B cell (primary cell): ENCODE measurements around the gene LRRC42. TPM values are rescaled to one million over a fixed set of nuclear protein-coding genes. Genes with fewer than 3 reads are reported as not detected.

Experiments used
- ATAC-seq: fragments of 200-7000 bp; cut with Tn5 transposase; one replicate; pipeline ENCODE4 v1.10.0; 2021; ENCODE audit warnings: low read depth, mild to moderate bottlenecking, moderate number of reproducible peaks, moderate library complexity
- CTCF ChIA-PET: fragments of 350-600 bp; sonication (Branson Sonifier 250); formaldehyde crosslinking; loops from one replicate; lab custom pipeline; 2021; ENCODE audit warnings: antibody characterized with exemption, inconsistent platforms; lab: Charles Lee
- POLR2A ChIA-PET: fragments of 350-600 bp; sonication (Branson Sonifier 250); formaldehyde crosslinking; loops from one replicate; lab custom pipeline; 2021; ENCODE audit warnings: antibody characterized with exemption; lab: Charles Lee
- DNase-seq: peaks from one replicate; pipeline ENCODE4 v3.0.0; 2013
- H2AFZ ChIP-seq: 2 replicates; pipeline ENCODE4 v1.6.1; 2012; ENCODE audit warnings: mild to moderate bottlenecking, low read depth, low read length; ENCODE audit not compliant: insufficient read depth, poor library complexity, severe bottlenecking
- H3K27ac ChIP-seq, 2 donors: 1 replicate in 1 of 2; 2 replicates in 1 of 2; pipeline ENCODE4 v1.5.1; 2012 to 2013; ENCODE audit warnings: low read length in 2 of 2, mild to moderate bottlenecking in 2 of 2, moderate library complexity in 1 of 2
- H3K27me3 ChIP-seq, 4 experiments: fragments of 200-600 bp in 1 of 4; sonication (generic) in 1 of 4; replicated peaks in 1 of 4; 1 replicate in 2 of 4; 2 replicates in 2 of 4; pipeline versions ENCODE4 v1.6.1 to v1.7.0; 2013 to 2016; ENCODE audit warnings: low read length in 3 of 4, mild to moderate bottlenecking in 2 of 4, mixed read lengths in 1 of 4, moderate library complexity in 1 of 4; ENCODE audit not compliant: insufficient read depth in 4 of 4, control insufficient read depth in 3 of 4; ENCODE audit errors: control extremely low read depth in 1 of 4
- H3K36me3 ChIP-seq, 2 experiments: replicated peaks in 1 of 2; 1 replicate in 1 of 2; 2 replicates in 1 of 2; pipeline versions ENCODE4 v1.6.1 to v1.7.1; 2013; ENCODE audit warnings: low read length in 1 of 2; ENCODE audit not compliant: insufficient read depth in 2 of 2, control insufficient read depth in 1 of 2; ENCODE audit errors: control extremely low read depth in 1 of 2, extremely low read depth in 1 of 2
- H3K4me1 ChIP-seq, 2 donors: fragments of 200-600 bp in 1 of 2; sonication (generic) in 1 of 2; 1 replicate in 1 of 2; 2 replicates in 1 of 2; pipeline versions ENCODE4 v1.5.1 to v1.6.1; 2013 to 2017; ENCODE audit warnings: low read length in 2 of 2; ENCODE audit not compliant: control insufficient read depth in 2 of 2, insufficient read depth in 2 of 2
- H3K4me2 ChIP-seq: replicated peaks from 2 replicates; pipeline ENCODE3; 2012; ENCODE audit warnings: mild to moderate bottlenecking, low read depth, low read length; ENCODE audit not compliant: poor library complexity, severe bottlenecking
- H3K4me3 ChIP-seq, 5 experiments: fragments of 200-600 bp in 1 of 5; sonication (generic) in 1 of 5; 1 replicate in 3 of 5; 2 replicates in 2 of 5; pipeline versions ENCODE4 v1.5.1 to v1.7.0; 2011 to 2016; ENCODE audit warnings: low read length in 4 of 5, mild to moderate bottlenecking in 4 of 5, low read depth in 2 of 5, control low read depth in 1 of 5, moderate library complexity in 1 of 5; ENCODE audit not compliant: insufficient read depth in 1 of 5; ENCODE audit errors: control extremely low read depth in 1 of 5, extremely low read depth in 1 of 5
- H3K79me2 ChIP-seq: fragments of 200-600 bp; sonication (generic); one replicate; pipeline ENCODE4 v1.6.0; 2016; ENCODE audit warnings: low read length; ENCODE audit not compliant: control insufficient read depth, insufficient read depth
- H3K9ac ChIP-seq: fragments of 200-600 bp; sonication (generic); 2 replicates; pipeline ENCODE4 v1.6.1; 2017; ENCODE audit warnings: mild to moderate bottlenecking, low read length, moderate library complexity
- H3K9me3 ChIP-seq, 3 donors: one replicate each; pipeline versions ENCODE4 v1.6.1 to v1.7.1; 2013; ENCODE audit warnings: low read length in 2 of 3; ENCODE audit not compliant: control insufficient read depth in 2 of 3, insufficient read depth in 1 of 3; ENCODE audit errors: control extremely low read depth in 1 of 3
- H4K20me1 ChIP-seq: 2 replicates; pipeline ENCODE4 v1.6.0; 2012; ENCODE audit warnings: mild to moderate bottlenecking, low read length; ENCODE audit not compliant: insufficient read depth, control insufficient read depth, poor library complexity, severe bottlenecking
- H3K27ac Mint-ChIP-seq: one replicate; pipeline ENCODE4 v1.8.0; 2021; ENCODE audit warnings: mixed read lengths
- H3K27me3 Mint-ChIP-seq: one replicate; pipeline ENCODE4 v1.8.0; 2021; ENCODE audit warnings: mixed read lengths
- H3K4me1 Mint-ChIP-seq: one replicate; pipeline ENCODE4 v1.8.0; 2021; ENCODE audit warnings: mixed read lengths
- H3K4me3 Mint-ChIP-seq: one replicate; pipeline ENCODE4 v1.8.0; 2021; ENCODE audit warnings: mixed read lengths
- H3K9me3 Mint-ChIP-seq: one replicate; pipeline ENCODE4 v1.8.0; 2022; ENCODE audit warnings: mixed read lengths; ENCODE audit not compliant: insufficient read depth
- EZH2 ChIP-seq: IDR thresholded peaks from 2 replicates; pipeline ENCODE4 v1.6.1; 2012; ENCODE audit warnings: borderline replicate concordance, low read depth, mild to moderate bottlenecking, moderate library complexity, low read length; ENCODE audit not compliant: insufficient read depth, poor library complexity, severe bottlenecking
- WGBS: methylation state at CpG from one replicate; pipeline ENCODE4 v1.1.5; 2013; ENCODE audit warnings: missing lambda C conversion rate; ENCODE audit not compliant: insufficient coverage; 5-methylcytosine and 5-hydroxymethylcytosine counted together
- intact Hi-C: fragments of 100-400 bp; cut with micrococcal nuclease; formaldehyde crosslinking; loops from one replicate; pipeline ENCODE4 v1.10.0; 2022
- polyA plus RNA-seq: library from polyadenylated mRNA; depleted of rRNA; stranded (reverse); fragments of >200 nt; gene quantifications from 2 replicates; pipeline ENCODE4 v1.2.3, GENCODE V29; 2012
- total RNA-seq, 2 donors: library from RNA; stranded (reverse); fragments of 120-200 nt in 1 of 2; gene quantifications; 1 replicate in 1 of 2; 2 replicates in 1 of 2; pipeline versions ENCODE4 v1.2.3 to v1.2.4, GENCODE V29; 2013 to 2022
- TF ChIP-seq, protein P1 (sequence below): fragments of 200-600 bp; IDR thresholded peaks from one replicate; pipeline ENCODE4 v1.8.0; 2022; ENCODE audit warnings: antibody characterized with exemption, mild to moderate bottlenecking

LRRC42 gene
- total and polyA plus RNA-seq, 2 donors (not counting 1 experiment from before 2014, with no cell fraction given): 4.7 to 10.3 TPM

DNA sequence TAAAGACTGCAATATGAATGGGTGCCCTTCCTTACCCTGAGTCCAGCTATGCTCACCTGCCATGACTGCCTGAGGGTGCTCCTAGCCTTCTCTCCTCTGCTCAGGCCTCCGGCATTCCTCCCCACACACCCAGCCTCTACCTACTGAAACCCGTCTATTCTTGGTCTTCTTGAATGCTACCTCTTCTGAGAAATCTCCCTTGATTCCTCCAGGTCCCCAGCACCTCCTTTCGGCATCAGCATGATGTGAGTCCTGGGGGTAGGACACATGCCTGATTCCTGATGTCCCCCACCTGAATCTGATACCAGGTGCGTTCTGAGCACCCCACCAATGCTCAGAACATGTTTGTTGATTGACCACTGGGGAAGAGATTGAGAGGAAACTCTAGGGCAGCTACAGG, 63.3 kb downstream of the LRRC42 start:
- Mint-ChIP-seq H3K27me3 (peaks cover 35% of the 10 kb centered on the region), H3K4me1 (no peaks in the 10 kb centered on the region), H3K9me3 (no peaks in the 10 kb centered on the region), H3K27ac (no peak overlapping the region), H3K4me3 (no peak overlapping the region)
- no peak overlapping the region for H3K9ac ChIP-seq
- intact Hi-C loops: no loop called here
- H3K27ac ChIP-seq: no peak overlapping the region
- H3K4me3 ChIP-seq: no peak overlapping the region
- H3K27me3 ChIP-seq: no peaks in the 10 kb centered on the region
- no peaks in the 10 kb centered on the region for H4K20me1 ChIP-seq
- no peak for DNase-seq
- H3K9me3 ChIP-seq: no peaks in the 10 kb centered on the region
- no peaks in the 10 kb centered on the region for H3K79me2 ChIP-seq
- H3K36me3 ChIP-seq: no peaks in the 10 kb centered on the region
- no peak overlapping the region for H2AFZ ChIP-seq
- no peak overlapping the region for H3K4me2 ChIP-seq
- ATAC-seq: no peak
- no peaks in the 10 kb centered on the region for H3K4me1 ChIP-seq
- CTCF ChIA-PET: no interaction called here
- POLR2A ChIA-PET: no interaction called here
- 89% methylated on average over 2 of the region's 4 CpGs for WGBS
- no peak for TF ChIP-seq EZH2
- TF ChIP-seq, protein P1, sequence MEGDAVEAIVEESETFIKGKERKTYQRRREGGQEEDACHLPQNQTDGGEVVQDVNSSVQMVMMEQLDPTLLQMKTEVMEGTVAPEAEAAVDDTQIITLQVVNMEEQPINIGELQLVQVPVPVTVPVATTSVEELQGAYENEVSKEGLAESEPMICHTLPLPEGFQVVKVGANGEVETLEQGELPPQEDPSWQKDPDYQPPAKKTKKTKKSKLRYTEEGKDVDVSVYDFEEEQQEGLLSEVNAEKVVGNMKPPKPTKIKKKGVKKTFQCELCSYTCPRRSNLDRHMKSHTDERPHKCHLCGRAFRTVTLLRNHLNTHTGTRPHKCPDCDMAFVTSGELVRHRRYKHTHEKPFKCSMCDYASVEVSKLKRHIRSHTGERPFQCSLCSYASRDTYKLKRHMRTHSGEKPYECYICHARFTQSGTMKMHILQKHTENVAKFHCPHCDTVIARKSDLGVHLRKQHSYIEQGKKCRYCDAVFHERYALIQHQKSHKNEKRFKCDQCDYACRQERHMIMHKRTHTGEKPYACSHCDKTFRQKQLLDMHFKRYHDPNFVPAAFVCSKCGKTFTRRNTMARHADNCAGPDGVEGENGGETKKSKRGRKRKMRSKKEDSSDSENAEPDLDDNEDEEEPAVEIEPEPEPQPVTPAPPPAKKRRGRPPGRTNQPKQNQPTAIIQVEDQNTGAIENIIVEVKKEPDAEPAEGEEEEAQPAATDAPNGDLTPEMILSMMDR: no peak

GRCh38 chr1:54010415-54011117, 64.4 kb downstream of the LRRC42 start:
- H3K36me3 ChIP-seq: no peaks in the 10 kb centered on the region
- Mint-ChIP-seq H3K27ac (no peak overlapping the region), H3K27me3 (peaks cover 35% of the 10 kb centered on the region), H3K9me3 (no peaks in the 10 kb centered on the region), H3K4me1 (no peaks in the 10 kb centered on the region), H3K4me3 (no peak overlapping the region)
- WGBS: 96% methylated on average over 2 of the region's 5 CpGs
- no peaks in the 10 kb centered on the region for H4K20me1 ChIP-seq
- H3K9ac ChIP-seq: no peak overlapping the region
- H2AFZ ChIP-seq: no peak overlapping the region
- intact Hi-C loops: no loop called here
- no peaks in the 10 kb centered on the region for H3K4me1 ChIP-seq
- no peak overlapping the region for H3K4me3 ChIP-seq
- no peak overlapping the region for H3K27ac ChIP-seq
- no peak overlapping the region for H3K4me2 ChIP-seq
- no peaks in the 10 kb centered on the region for H3K79me2 ChIP-seq
- POLR2A ChIA-PET: no interaction called here
- TF ChIP-seq EZH2: no peak
- TF ChIP-seq, protein P1: no peak
- no peaks in the 10 kb centered on the region for H3K27me3 ChIP-seq
- H3K9me3 ChIP-seq: no peaks in the 10 kb centered on the region
- ATAC-seq (no peak), DNase-seq (no peak)
- CTCF ChIA-PET: no interaction called here
